ENCODE measurements around the gene LTBR. TPM values are rescaled to one million over a fixed set of nuclear protein-coding genes. Genes with fewer than 3 reads are reported as not detected.

LTBR gene
- total RNA-seq, 1 experiment from 2014 or later, result 4.8 TPM

- Histone ChIP-seq H2BK12ac (ENCODE audit: insufficient read length, low read depth, low read length) (no peak overlapping the region), H3K56ac (ENCODE audit: insufficient read length, low read depth, low read length) (no peak overlapping the region), H3K9ac (ENCODE audit: extremely low read depth, insufficient read length, low read length) (peak overlapping the region; percentile 93), H3K18ac (ENCODE audit: insufficient read length, low read depth, low read length) (no peak overlapping the region), H2AK5ac (ENCODE audit: insufficient read length, low read length) (no peak overlapping the region), H3K9me3 (ENCODE audit: control insufficient read depth, low read depth, low read length) (no peaks in the 10 kb centered on the region), H4K8ac (replicated peaks; ENCODE audit: insufficient read length, low read depth, low read length) (no peak overlapping the region), H3K79me1 (ENCODE audit: insufficient read depth, low read depth, low read length, poor library complexity, severe bottlenecking) (peaks cover 7% of the 10 kb centered on the region), H3K14ac (ENCODE audit: insufficient read depth, low read length) (peak overlapping the region; percentile 64), H3T11ph (ENCODE audit: low read length) (no peak overlapping the region), H4K91ac (ENCODE audit: insufficient read length, low read depth, low read length) (no peak overlapping the region), H3K79me2 (ENCODE audit: insufficient read depth, low read length) (peaks cover 25% of the 10 kb centered on the region), H3K4ac (ENCODE audit: low read depth, low read length) (no peak overlapping the region), H2BK5ac (ENCODE audit: insufficient read length, low read length) (no peak overlapping the region), H2BK120ac (ENCODE audit: low read depth, low read length, poor library complexity, severe bottlenecking) (no peak overlapping the region), H3K27ac (ENCODE audit: insufficient read length, low read depth, low read length) (no peak overlapping the region), H4K5ac (ENCODE audit: insufficient read length, low read depth, low read length) (no peak overlapping the region), H3K23me2 (ENCODE audit: insufficient read length, low read depth, low read length, poor library complexity, severe bottlenecking) (peaks cover 51% of the 10 kb centered on the region), H2BK20ac (ENCODE audit: low read depth, low read length, poor library complexity, severe bottlenecking) (no peak overlapping the region), H3K4me1 (ENCODE audit: insufficient read depth, low read length) (peaks cover 22% of the 10 kb centered on the region), H3K23ac (ENCODE audit: insufficient read length, low read depth, low read length) (no peak overlapping the region), H2BK15ac (ENCODE audit: low read depth, low read length) (no peak overlapping the region), H4K20me1 (ENCODE audit: control insufficient read depth, insufficient read depth, insufficient read length) (no peaks in the 10 kb centered on the region), H3K27me3 (ENCODE audit: insufficient read depth, low read length) (no peaks in the 10 kb centered on the region), H3K4me2 (ENCODE audit: insufficient read depth, insufficient read length, low read length) (peak overlapping the region; percentile 82), H2AFZ (ENCODE audit: low read length) (no peak overlapping the region)
- H3K27ac Mint-ChIP-seq, result peak overlapping the region; percentile 85 to 100 (median 99)
- peaks cover 72 to 87% of the 10 kb centered on the region in 2 experiments for H3K4me1 Mint-ChIP-seq
- peak overlapping the region; percentile 79 to 89 for H3K4me3 Mint-ChIP-seq
- WGBS (ENCODE audit: extremely low coverage, insufficient read length, low lambda C conversion rate), result no CpG with 5 or more reads among the region's 24 CpGs
- DNase-seq, result no peak
- H3K27me3 Mint-ChIP-seq (ENCODE audit: low read depth), result no peaks in the 10 kb centered on the region
- no peak for TF ChIP-seq CTCF (conservative IDR thresholded peaks at IDR 0.05)
- peaks cover 3 to 20% (median 16%) of the 10 kb centered on the region in 3 experiments for H3K36me3 Mint-ChIP-seq (ENCODE audit: insufficient read depth in 1 of 3, low read depth in 3 of 3)
- H3K9me3 Mint-ChIP-seq, result no peaks in the 10 kb centered on the region
Observed at GRCh38 chr12:6374028-6374785, 9.8 kb upstream of the LTBR start.

Data from H9 (cell line).